Brain microvascular endothelial cell (primary cell): ENCODE results near the gene LOC101059915.
"Not testable (repeated sequence)": the region's sequence is repeated elsewhere in the genome, so short reads cannot be mapped to it uniquely, and the experiment has no call there.

Experiments used
- DNase-seq: peaks from one replicate; pipeline ENCODE4 v3.0.0-alpha.2; 2020
- H3K27ac ChIP-seq: fragments of 250-450 bp; sonication (Bioruptor Pico); 2 replicates; pipeline ENCODE4 v1.5.1; 2020; ENCODE audit warnings: mild to moderate bottlenecking, moderate library complexity
- H3K27me3 ChIP-seq: fragments of 250-450 bp; sonication (Bioruptor Pico); replicated peaks from 2 replicates; pipeline ENCODE4 v1.5.1; 2020; ENCODE audit warnings: mild to moderate bottlenecking
- H3K36me3 ChIP-seq: fragments of 250-450 bp; sonication (Bioruptor Pico); replicated peaks from 2 replicates; pipeline ENCODE4 v1.5.1; 2020; ENCODE audit warnings: mild to moderate bottlenecking
- H3K4me3 ChIP-seq: 2 replicates; pipeline ENCODE4 v1.5.1; 2011; ENCODE audit warnings: low read depth, mild to moderate bottlenecking, control low read depth, low read length, moderate library complexity
- CTCF ChIP-seq: IDR thresholded peaks from 2 replicates; pipeline ENCODE4 v1.5.1; 2011; ENCODE audit warnings: low read depth, mild to moderate bottlenecking, moderate library complexity, low read length, control low read depth, inconsistent platforms; ENCODE audit errors: missing control alignments
- in situ Hi-C: cut with HindIII; loops from 2 replicates; pipeline ENCODE4 v1.10.0; 2017; ENCODE audit warnings: low sequenced_read_pairs, low pct_ligation_motif_present

LOC101059915 gene

GRCh38 chrX:71660562-71661416, 6.6 kb upstream of the LOC101059915 start:
- no peak overlapping the region for H3K4me3 ChIP-seq
- no peaks in the 10 kb centered on the region for H3K27me3 ChIP-seq
- in situ Hi-C loops: no loop called here
- no peaks in the 10 kb centered on the region for H3K36me3 ChIP-seq
- TF ChIP-seq CTCF: no peak
- H3K27ac ChIP-seq: no peak overlapping the region
- no peak for DNase-seq

GRCh38 chrX:71661919-71662318, 5.4 kb upstream of the LOC101059915 start:
- in situ Hi-C loops: no loop called here
- DNase-seq: no peak
- H3K4me3 ChIP-seq: no peak overlapping the region
- H3K27me3 ChIP-seq: no peaks in the 10 kb centered on the region
- no peak for TF ChIP-seq CTCF
- H3K36me3 ChIP-seq: no peaks in the 10 kb centered on the region
- no peak overlapping the region for H3K27ac ChIP-seq

- in situ Hi-C loops, H3K36me3 ChIP-seq, H3K4me3 ChIP-seq, H3K27me3 ChIP-seq, H3K27ac ChIP-seq, DNase-seq: not testable (repeated sequence)
These were observed 4.7 kb upstream of the LOC101059915 start for GRCh38 chrX:71662654-71663053.

GRCh38 chrX:71663238-71663637, 4.1 kb upstream of the LOC101059915 start:
- in situ Hi-C loops, DNase-seq, H3K4me3 ChIP-seq, H3K27ac ChIP-seq, H3K27me3 ChIP-seq, H3K36me3 ChIP-seq: not testable (repeated sequence)

- in situ Hi-C loops, H3K36me3 ChIP-seq, DNase-seq, H3K4me3 ChIP-seq, H3K27me3 ChIP-seq, H3K27ac ChIP-seq: not testable (repeated sequence)
- peak; percentile 42 for TF ChIP-seq CTCF
These were observed 3.1 kb upstream of the LOC101059915 start for GRCh38 chrX:71664202-71664601.

GRCh38 chrX:71664889-71665491, 2.4 kb upstream of the LOC101059915 start:
- H3K27ac ChIP-seq: no peak overlapping the region
- no peaks in the 10 kb centered on the region for H3K36me3 ChIP-seq
- no peak overlapping the region for H3K4me3 ChIP-seq
- no peaks in the 10 kb centered on the region for H3K27me3 ChIP-seq
- in situ Hi-C loops: no loop called here
- DNase-seq: no peak
- TF ChIP-seq CTCF: no peak
